HG03378 (cell line): ENCODE measurements around the gene NEK1.
"Not testable (repeated sequence)": the region's sequence is repeated elsewhere in the genome, so short reads cannot be mapped to it uniquely, and the experiment has no call there.

Experiments used
- ATAC-seq: cut with Tn5 transposase; IDR thresholded peaks from one replicate; pipeline ENCODE4 v1.9.1; 2021; ENCODE audit warnings: mild to moderate bottlenecking, moderate library complexity; ENCODE audit not compliant: unreplicated experiment

Gene NEK1

GRCh38 chr4:169604131-169604900 is 8.1 kb downstream of the NEK1 start:
- peak; percentile 80 for ATAC-seq

- no peak for ATAC-seq
These were observed 9.1 kb downstream of the NEK1 start for GRCh38 chr4:169603312-169603711.

- ATAC-seq = no peak
These were observed 11.2 kb downstream of the NEK1 start for GRCh38 chr4:169601016-169601771.

- ATAC-seq = no peak
These were observed 17.7 kb downstream of the NEK1 start for GRCh38 chr4:169594560-169595195.

GRCh38 chr4:169593050-169593560 is 19.3 kb downstream of the NEK1 start:
- no peak for ATAC-seq

- ATAC-seq = no peak
These were observed 28.8 kb downstream of the NEK1 start for GRCh38 chr4:169583563-169583962.

- ATAC-seq = no peak
These were observed 29.7 kb downstream of the NEK1 start for GRCh38 chr4:169582706-169583105.

- ATAC-seq = peak; percentile 88
These were observed 30.2 kb downstream of the NEK1 start for GRCh38 chr4:169582203-169582602.

GRCh38 chr4:169573889-169574288 is 38.5 kb downstream of the NEK1 start:
- peak; percentile 63 for ATAC-seq

- ATAC-seq = no peak
These were observed 40.9 kb downstream of the NEK1 start for GRCh38 chr4:169571435-169571834.

GRCh38 chr4:169571012-169571411 is 41.4 kb downstream of the NEK1 start:
- ATAC-seq = not testable (repeated sequence)

- ATAC-seq = not testable (repeated sequence)
These were observed 42.1 kb downstream of the NEK1 start for GRCh38 chr4:169570266-169570665.

GRCh38 chr4:169569188-169569587 is 43.2 kb downstream of the NEK1 start:
- ATAC-seq = not testable (repeated sequence)

GRCh38 chr4:169567916-169568315 is 44.5 kb downstream of the NEK1 start:
- no peak for ATAC-seq

- ATAC-seq = peak; percentile 76
These were observed 46.2 kb downstream of the NEK1 start for GRCh38 chr4:169566021-169566818.

GRCh38 chr4:169565606-169566005 is 46.8 kb downstream of the NEK1 start:
- ATAC-seq = no peak

GRCh38 chr4:169557061-169557636 is 55.2 kb downstream of the NEK1 start:
- ATAC-seq = no peak

- not testable (repeated sequence) for ATAC-seq
These were observed 65.8 kb downstream of the NEK1 start for GRCh38 chr4:169546548-169546947.

- no peak for ATAC-seq
These were observed 71.6 kb downstream of the NEK1 start for GRCh38 chr4:169540774-169541173.

- no peak for ATAC-seq
These were observed 82.3 kb downstream of the NEK1 start for GRCh38 chr4:169530048-169530447.
